Bronchial epithelial cell (primary cell): ENCODE data around the gene EPS8L2. TPM values are rescaled to one million over a fixed set of nuclear protein-coding genes. Genes with fewer than 3 reads are reported as not detected.

Experiments used
- DNase-seq: peaks from one replicate; pipeline ENCODE4 v3.0.0-alpha.2; 2010; ENCODE audit warnings: low read depth
- FAIRE-seq: peaks from 2 replicates; lab custom pipeline; 2011; peaks lifted over from hg19 to GRCh38; lab: Jason Lieb, UNC
- H3K27me3 ChIP-seq: 2 replicates; pipeline ENCODE4 v1.5.1; 2011; ENCODE audit warnings: low read length; ENCODE audit not compliant: control insufficient read depth, insufficient read depth
- H3K36me3 ChIP-seq: 2 replicates; pipeline ENCODE4 v1.5.1; 2011; ENCODE audit warnings: low read length; ENCODE audit not compliant: control insufficient read depth, insufficient read depth
- H3K4me3 ChIP-seq: 2 replicates; pipeline ENCODE4 v1.5.1; 2011; ENCODE audit warnings: mild to moderate bottlenecking, low read depth, low read length, control low read depth
- CTCF ChIP-seq: IDR thresholded peaks from 2 replicates; pipeline ENCODE4 v1.5.1; 2011; ENCODE audit warnings: mild to moderate bottlenecking, moderate library complexity, low read length, control low read depth, inconsistent platforms; ENCODE audit not compliant: insufficient read depth, severe bottlenecking
- total RNA-seq: library from RNA; depleted of rRNA; stranded (reverse); fragments of >200 nt; gene quantifications from 2 replicates; pipeline ENCODE4 v1.2.1, GENCODE V29; 2014

Gene EPS8L2
- total RNA-seq, 1 donor from 2014 or later, result 105 TPM

- peak; percentile 82 for DNase-seq
- no peak for TF ChIP-seq CTCF
- no peak for FAIRE-seq
- Histone ChIP-seq H3K4me3 (peak within 1 kb of the TSS; percentile 80), H3K27me3 (no peaks in the 10 kb centered on the region), H3K36me3 (peaks cover 8% of the 10 kb centered on the region)
Observed at GRCh38 chr11:694563-695287, 11.3 kb upstream of the EPS8L2 start, which contains the start of gene DEAF1. Gene DEAF1, minus strand, starts transcription at chr11:695222. Its CDS starts 175 bp downstream, at chr11:695047.

GRCh38 chr11:695288-695537 is 10.8 kb upstream of the EPS8L2 start:
- Histone ChIP-seq H3K36me3 (peaks cover 8% of the 10 kb centered on the region), H3K4me3 (peak overlapping the region; percentile 80), H3K27me3 (no peaks in the 10 kb centered on the region)
- no peak for TF ChIP-seq CTCF
- no peak for DNase-seq
- FAIRE-seq, result peak; percentile 7

GRCh38 chr11:695538-696248 is 10.3 kb upstream of the EPS8L2 start, which contains the start of gene TMEM80:
Gene TMEM80, plus strand, starts transcription at chr11:695816. Its CDS starts 12 bp downstream, at chr11:695828.
- peaks cover 8% of the 10 kb centered on the region for H3K36me3 ChIP-seq
- TF ChIP-seq CTCF, result no peak
- no peaks in the 10 kb centered on the region for H3K27me3 ChIP-seq
- H3K4me3 ChIP-seq, result peak within 1 kb of the TSS; percentile 80
- DNase-seq (peak; percentile 84), FAIRE-seq (no peak)

GRCh38 chr11:696955-697491 is 9.0 kb upstream of the EPS8L2 start:
- Histone ChIP-seq H3K36me3 (peaks cover 6% of the 10 kb centered on the region), H3K27me3 (no peaks in the 10 kb centered on the region), H3K4me3 (no peak overlapping the region)
- FAIRE-seq (no peak), DNase-seq (peak; percentile 92)
- TF ChIP-seq CTCF, result no peak

- H3K27me3 ChIP-seq, result no peaks in the 10 kb centered on the region
- peak; percentile 48 for DNase-seq
- no peak overlapping the region for H3K4me3 ChIP-seq
- FAIRE-seq, result no peak
- TF ChIP-seq CTCF, result no peak
- peaks cover 10% of the 10 kb centered on the region for H3K36me3 ChIP-seq
Observed at GRCh38 chr11:697811-698311, 8.2 kb upstream of the EPS8L2 start.
